GM13976 (cell line): ENCODE measurements around the gene RABGAP1.

Experiments used
- DNase-seq: peaks from one replicate; pipeline ENCODE4 v3.0.0; 2012; ENCODE audit warnings: low spot score
- CTCF ChIP-seq: IDR thresholded peaks from 2 replicates; pipeline ENCODE4 v1.5.1; 2012; ENCODE audit warnings: borderline replicate concordance, mild to moderate bottlenecking; ENCODE audit not compliant: insufficient read depth; ENCODE audit errors: extremely low read depth, missing control alignments, control extremely low read depth
- in situ Hi-C: fragments of 300-500 bp; cut with MboI; formaldehyde crosslinking; loops from one replicate; pipeline ENCODE4 v1.12.0; 2022; ENCODE audit warnings: low sequenced_read_pairs, mixed read lengths, inconsistent platforms; ENCODE audit not compliant: unreplicated experiment

Gene RABGAP1

GRCh38 chr9:122912964-122913673, 27.7 kb upstream of the RABGAP1 start, which contains the start of gene ZBTB6:
Gene ZBTB6, minus strand, starts transcription at chr9:122913323. Its CDS starts 1,251 bp downstream, at chr9:122912072.
- TF ChIP-seq CTCF, result no peak
- peak; percentile 81 for DNase-seq
- in situ Hi-C loops, result no loop called here

- in situ Hi-C loops, result no loop called here
- DNase-seq, result no peak
- no peak for TF ChIP-seq CTCF
These were observed 22.5 kb upstream of the RABGAP1 start for GRCh38 chr9:122918310-122918709.

- in situ Hi-C loops, result no loop called here
These were observed 18.1 kb upstream of the RABGAP1 start for GRCh38 chr9:122922713-122923112.

GRCh38 chr9:122923947-122924346, 16.9 kb upstream of the RABGAP1 start:
- in situ Hi-C loops, result no loop called here
- DNase-seq, result no peak

More at GRCh38 chr9:122922713-122923112, 18.1 kb upstream of the RABGAP1 start:
- DNase-seq, result no peak
- TF ChIP-seq CTCF, result no peak

GRCh38 chr9:122929796-122930354, 10.9 kb upstream of the RABGAP1 start:
- no peak for TF ChIP-seq CTCF
- in situ Hi-C loops, result no loop called here
- no peak for DNase-seq

More at GRCh38 chr9:122923947-122924346, 16.9 kb upstream of the RABGAP1 start:
- no peak for TF ChIP-seq CTCF

- TF ChIP-seq CTCF, result no peak
- no peak for DNase-seq
- in situ Hi-C loops, result no loop called here
These were observed 10.1 kb upstream of the RABGAP1 start for GRCh38 chr9:122930541-122931225.
